Gastrocnemius medialis (tissue), 4 donors: ENCODE results near the gene RGCC. TPM values are rescaled to one million over a fixed set of nuclear protein-coding genes. Genes with fewer than 3 reads are reported as not detected.
"Not testable (repeated sequence)": the region's sequence is repeated elsewhere in the genome, so short reads cannot be mapped to it uniquely, and the experiment has no call there.

Source experiments
- ATAC-seq, 2 donors: fragments of 150-250 bp; one replicate each; pipeline ENCODE4 v1.9.1; 2016
- DNase-seq, 2 donors: peaks; one replicate each; pipeline ENCODE4 v3.0.0-alpha.2; 2019
- H3K27ac ChIP-seq, 4 donors: fragments of 200-600 bp; sonication (generic); 1 replicate in 1 of 4; 2 replicates in 3 of 4; pipeline ENCODE4 v1.5.1; 2016 to 2018; ENCODE audit warnings: mild to moderate bottlenecking in 2 of 4, moderate library complexity in 1 of 4
- H3K27me3 ChIP-seq, 3 donors: fragments of 200-600 bp; sonication (generic) in 2 of 3; 1 replicate in 1 of 3; 2 replicates in 2 of 3; pipeline versions ENCODE4 v1.5.1 to v1.6.0; 2016 to 2019; ENCODE audit warnings: mild to moderate bottlenecking in 1 of 3, moderate library complexity in 1 of 3
- H3K36me3 ChIP-seq, 2 donors: fragments of 200-600 bp; sonication (generic) in 1 of 2; one replicate each; pipeline ENCODE4 v1.5.1; 2017 to 2018
- H3K4me1 ChIP-seq, 2 donors: fragments of 200-600 bp; sonication (generic) in 1 of 2; one replicate each; pipeline ENCODE4 v1.5.1; 2016 to 2017; ENCODE audit warnings: mild to moderate bottlenecking in 2 of 2
- H3K4me3 ChIP-seq, 4 donors: fragments of 200-600 bp; sonication (generic) in 3 of 4; 1 replicate in 1 of 4; 2 replicates in 3 of 4; pipeline ENCODE4 v1.5.1; 2016 to 2019; ENCODE audit warnings: mild to moderate bottlenecking in 2 of 4
- H3K9me3 ChIP-seq, 3 donors: fragments of 200-600 bp; sonication (generic) in 2 of 3; 1 replicate in 1 of 3; 2 replicates in 2 of 3; pipeline ENCODE4 v1.5.1; 2016 to 2019
- POLR2A ChIP-seq, 2 donors: fragments of 450-650 bp; IDR thresholded peaks; one replicate each; pipeline ENCODE4 v1.6.1; 2017; ENCODE audit warnings: antibody characterized with exemption in 2 of 2, mild to moderate bottlenecking in 2 of 2, moderate library complexity in 2 of 2
- in situ Hi-C, 4 donors: fragments of 200-750 bp; cut with MboI; loops; one replicate each; pipeline versions ENCODE4 v1.15.0 to v1.8.0; 2017; ENCODE audit warnings: low sequenced_read_pairs in 4 of 4
- intact Hi-C: fragments of 100-400 bp; cut with DNase I; formaldehyde crosslinking; loops from one replicate; pipeline ENCODE4 v1.15.1; 2023; ENCODE audit warnings: low total_unique reads
- total RNA-seq, 4 donors: library from RNA; depleted of rRNA; stranded (reverse); fragments of >200 nt; gene quantifications; one replicate each; pipeline versions ENCODE4 v1.1.0 to v1.2.3, GENCODE V29; 2016
- TF ChIP-seq, protein P1 (sequence below), 5 experiments: fragments of 450-650 bp in 3 of 5; fragments of 200-600 bp in 2 of 5; sonication (generic) in 2 of 5; IDR thresholded peaks in 4 of 5; conservative IDR thresholded peaks in 1 of 5; 1 replicate in 4 of 5; 2 replicates in 1 of 5; pipeline ENCODE4 v1.5.1; 2016 to 2019; ENCODE audit warnings: antibody characterized with exemption in 5 of 5, mild to moderate bottlenecking in 3 of 5, moderate library complexity in 3 of 5

RGCC gene
- total RNA-seq, 4 donors from 2014 or later: 56.1 to 135 (median 92.0) TPM

GRCh38 chr13:41418731-41419130, 38.6 kb upstream of the RGCC start:
- Histone ChIP-seq H3K9me3 (no peaks in the 10 kb centered on the region), H3K4me3 (no peak overlapping the region), H3K27ac (no peak overlapping the region), H3K27me3 (no peaks in the 10 kb centered on the region), H3K36me3 (no peaks in the 10 kb centered on the region), H3K4me1 (no peaks in the 10 kb centered on the region)
- DNase-seq: no peak
- TF ChIP-seq POLR2A (IDR thresholded peaks at IDR 0.05): no peak
- in situ Hi-C loops: no loop called here
- ATAC-seq: no peak
- intact Hi-C loops: no loop called here

DNA sequence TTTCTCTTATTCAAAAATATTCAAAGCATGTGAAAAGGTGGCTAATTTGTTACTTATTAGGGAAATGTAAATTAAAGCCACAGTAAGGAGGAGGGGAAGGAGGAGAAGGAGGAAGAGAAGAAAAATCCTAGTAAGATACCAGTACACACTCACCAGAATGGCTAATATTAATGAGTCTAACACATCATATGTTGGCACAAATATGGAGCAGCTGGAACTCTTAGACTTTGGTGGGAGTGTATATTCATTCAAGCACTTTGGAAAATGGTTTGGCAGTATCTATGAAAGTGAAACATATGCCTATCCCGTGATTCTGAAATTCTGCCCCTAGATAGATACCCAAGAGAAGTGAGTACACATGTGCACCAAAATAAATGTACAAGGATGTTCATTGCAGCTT, 38.1 kb upstream of the RGCC start:
- Histone ChIP-seq H3K27me3 (no peaks in the 10 kb centered on the region), H3K27ac (no peak overlapping the region), H3K36me3 (no peaks in the 10 kb centered on the region), H3K4me3 (no peak overlapping the region), H3K9me3 (no peaks in the 10 kb centered on the region), H3K4me1 (no peaks in the 10 kb centered on the region)
- TF ChIP-seq, protein P1, sequence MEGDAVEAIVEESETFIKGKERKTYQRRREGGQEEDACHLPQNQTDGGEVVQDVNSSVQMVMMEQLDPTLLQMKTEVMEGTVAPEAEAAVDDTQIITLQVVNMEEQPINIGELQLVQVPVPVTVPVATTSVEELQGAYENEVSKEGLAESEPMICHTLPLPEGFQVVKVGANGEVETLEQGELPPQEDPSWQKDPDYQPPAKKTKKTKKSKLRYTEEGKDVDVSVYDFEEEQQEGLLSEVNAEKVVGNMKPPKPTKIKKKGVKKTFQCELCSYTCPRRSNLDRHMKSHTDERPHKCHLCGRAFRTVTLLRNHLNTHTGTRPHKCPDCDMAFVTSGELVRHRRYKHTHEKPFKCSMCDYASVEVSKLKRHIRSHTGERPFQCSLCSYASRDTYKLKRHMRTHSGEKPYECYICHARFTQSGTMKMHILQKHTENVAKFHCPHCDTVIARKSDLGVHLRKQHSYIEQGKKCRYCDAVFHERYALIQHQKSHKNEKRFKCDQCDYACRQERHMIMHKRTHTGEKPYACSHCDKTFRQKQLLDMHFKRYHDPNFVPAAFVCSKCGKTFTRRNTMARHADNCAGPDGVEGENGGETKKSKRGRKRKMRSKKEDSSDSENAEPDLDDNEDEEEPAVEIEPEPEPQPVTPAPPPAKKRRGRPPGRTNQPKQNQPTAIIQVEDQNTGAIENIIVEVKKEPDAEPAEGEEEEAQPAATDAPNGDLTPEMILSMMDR (IDR thresholded peaks at IDR 0.05 in 4 of 5, conservative IDR thresholded peaks at IDR 0.05 in 1 of 5): no peak
- TF ChIP-seq POLR2A (IDR thresholded peaks at IDR 0.05): no peak
- in situ Hi-C loops: no loop called here
- DNase-seq (no peak), ATAC-seq (no peak)
- intact Hi-C loops: no loop called here

DNA sequence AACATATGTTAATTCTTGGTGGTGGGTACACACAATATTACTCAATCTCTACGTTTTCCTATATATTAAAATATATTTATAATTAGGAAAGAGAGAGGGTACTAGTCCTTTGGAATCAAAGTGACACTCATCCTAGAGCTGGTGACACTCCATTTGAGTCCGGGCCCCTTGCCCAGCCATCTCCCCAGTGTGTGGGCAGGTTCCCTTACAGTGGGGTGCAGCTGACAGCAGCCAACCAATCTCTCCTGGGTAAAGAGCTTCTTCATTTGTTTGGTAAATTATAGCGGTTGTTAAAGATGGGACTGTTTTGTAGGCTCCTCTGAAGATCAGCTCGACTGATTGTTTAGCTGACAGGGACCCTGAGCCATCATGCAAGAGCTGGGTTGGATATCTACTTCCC, 37.2 kb upstream of the RGCC start:
- H3K36me3 ChIP-seq: no peaks in the 10 kb centered on the region
- no peak overlapping the region for H3K4me3 ChIP-seq
- H3K27ac ChIP-seq: no peak overlapping the region
- in situ Hi-C loops (no loop called here), intact Hi-C loops (no loop called here)
- no peak for ATAC-seq
- TF ChIP-seq, protein P1 (IDR thresholded peaks at IDR 0.05 in 4 of 5, conservative IDR thresholded peaks at IDR 0.05 in 1 of 5): no peak
- no peaks in the 10 kb centered on the region for H3K27me3 ChIP-seq
- no peaks in the 10 kb centered on the region for H3K9me3 ChIP-seq
- H3K4me1 ChIP-seq: no peaks in the 10 kb centered on the region
- no peak for DNase-seq

- ATAC-seq: not testable (repeated sequence)
Measured at GRCh38 chr13:41421330-41421729, 36.0 kb upstream of the RGCC start.

DNA sequence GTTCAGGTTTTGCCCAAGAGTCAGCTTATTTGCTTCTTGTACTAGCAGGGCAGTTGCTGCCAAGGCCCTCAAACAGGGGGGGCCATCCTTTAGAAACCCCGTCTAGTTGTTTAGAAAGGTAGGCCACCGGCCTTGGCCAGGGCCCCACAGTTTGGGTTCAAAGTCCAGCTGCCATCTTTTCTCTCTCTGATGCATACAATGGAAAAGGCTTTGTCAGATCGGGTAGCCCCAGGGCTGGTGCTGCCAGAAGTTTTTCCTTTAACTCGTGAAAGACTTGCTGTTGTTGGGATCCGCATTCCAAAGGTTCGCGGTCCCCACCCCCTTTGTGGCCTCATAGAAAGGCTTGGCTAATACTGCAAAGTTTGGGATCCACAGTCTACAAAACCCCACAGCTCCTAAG, 35.4 kb upstream of the RGCC start:
- intact Hi-C loops, in situ Hi-C loops: not testable (repeated sequence)

More at GRCh38 chr13:41421330-41421729, 36.0 kb upstream of the RGCC start:
- H3K36me3 ChIP-seq, DNase-seq, H3K4me3 ChIP-seq, H3K4me1 ChIP-seq, in situ Hi-C loops, H3K27me3 ChIP-seq, intact Hi-C loops, H3K27ac ChIP-seq, H3K9me3 ChIP-seq: not testable (repeated sequence)

DNA sequence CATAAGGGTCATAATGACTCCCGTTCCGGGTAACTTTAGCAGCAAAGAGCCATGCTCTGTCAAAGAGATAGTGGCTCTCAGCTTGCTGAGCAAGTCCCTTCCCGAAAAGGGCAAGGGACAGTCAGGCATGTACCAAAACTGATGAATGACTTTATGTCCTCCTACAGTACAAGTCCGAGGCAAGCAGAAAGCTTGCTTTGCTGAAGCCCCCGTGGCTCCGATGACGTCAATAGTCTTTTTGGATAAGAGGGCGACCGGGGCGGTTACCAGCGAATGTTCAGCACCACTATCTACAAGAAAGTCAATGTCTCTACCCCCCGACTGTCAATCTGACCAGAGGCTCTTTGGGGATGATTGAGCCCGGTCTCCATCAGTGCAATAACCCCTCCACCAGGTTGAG, 34.1 kb upstream of the RGCC start:
- ATAC-seq, in situ Hi-C loops: not testable (repeated sequence)

More for the DNA sequence above, 35.4 kb upstream of the RGCC start:
- H3K27me3 ChIP-seq, H3K4me3 ChIP-seq, H3K36me3 ChIP-seq, H3K4me1 ChIP-seq, ATAC-seq, H3K9me3 ChIP-seq, DNase-seq, H3K27ac ChIP-seq: not testable (repeated sequence)

DNA sequence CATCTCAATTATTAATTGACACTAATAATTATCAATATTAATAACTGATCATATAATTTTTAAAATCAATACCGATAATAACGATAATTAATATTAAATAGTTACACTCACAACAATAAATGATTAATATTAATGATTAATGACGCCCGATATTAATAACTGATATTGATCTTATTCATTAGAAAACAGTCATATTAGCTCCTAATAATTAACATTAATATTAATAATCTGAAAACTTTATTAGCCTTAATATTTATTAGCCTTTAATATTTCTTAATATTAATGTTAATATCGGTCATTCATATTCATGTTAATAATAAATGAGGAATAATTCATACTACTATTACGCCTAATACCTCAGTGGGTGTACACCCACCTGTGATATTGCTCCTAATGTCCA, 32.7 kb upstream of the RGCC start:
- H3K4me1 ChIP-seq, H3K36me3 ChIP-seq, in situ Hi-C loops, DNase-seq, H3K27me3 ChIP-seq, ATAC-seq, H3K9me3 ChIP-seq, H3K27ac ChIP-seq, H3K4me3 ChIP-seq, intact Hi-C loops: not testable (repeated sequence)

More for the DNA sequence above, 34.1 kb upstream of the RGCC start:
- H3K27ac ChIP-seq, intact Hi-C loops, H3K9me3 ChIP-seq, H3K36me3 ChIP-seq, H3K27me3 ChIP-seq, H3K4me1 ChIP-seq, H3K4me3 ChIP-seq, DNase-seq: not testable (repeated sequence)
